Stomach (tissue), 9 donors: ENCODE results near the gene PARD3. TPM values are rescaled to one million over a fixed set of nuclear protein-coding genes. Genes with fewer than 3 reads are reported as not detected.

ENCODE experiments used
- DNase-seq, 2 donors: peaks; one replicate each; pipeline versions ENCODE4 v3.0.0 to v3.0.0-alpha.2; 2013 to 2019
- H3K27ac ChIP-seq, 5 donors: fragments of 200-600 bp in 4 of 5; sonication (generic) in 4 of 5; one replicate each; pipeline ENCODE4 v1.5.1; 2013 to 2019; ENCODE audit warnings: mild to moderate bottlenecking in 1 of 5, moderate library complexity in 1 of 5
- H3K27me3 ChIP-seq, 3 donors: fragments of 200-600 bp; sonication (generic); one replicate each; pipeline ENCODE4 v1.5.1; 2017 to 2019; ENCODE audit warnings: mixed run types in 1 of 3
- H3K36me3 ChIP-seq, 4 donors: fragments of 200-600 bp; sonication (generic); 1 replicate in 3 of 4; 2 replicates in 1 of 4; pipeline ENCODE4 v1.5.1; 2016 to 2019
- H3K4me1 ChIP-seq, 4 donors: fragments of 200-600 bp; sonication (generic); one replicate each; pipeline ENCODE4 v1.5.1; 2016 to 2019
- H3K4me3 ChIP-seq, 4 donors: fragments of 200-600 bp; sonication (generic) in 3 of 4; one replicate each; pipeline ENCODE4 v1.5.1; 2016 to 2019; ENCODE audit warnings: mild to moderate bottlenecking in 1 of 4
- H3K9me3 ChIP-seq, 4 donors: fragments of 200-600 bp; sonication (generic); one replicate each; pipeline ENCODE4 v1.5.1; 2016 to 2019
- EP300 ChIP-seq: sonication (generic); formaldehyde crosslinking; IDR thresholded peaks from one replicate; pipeline ENCODE4 v1.6.1; 2017; ENCODE audit warnings: antibody characterized with exemption
- POLR2A ChIP-seq, 4 donors: fragments of 450-650 bp; IDR thresholded peaks; one replicate each; pipeline ENCODE4 v1.6.1; 2016; ENCODE audit warnings: antibody characterized with exemption in 4 of 4, control low read depth in 2 of 4, mild to moderate bottlenecking in 1 of 4, moderate library complexity in 1 of 4
- POLR2AphosphoS5 ChIP-seq, 3 donors: sonication (generic); formaldehyde crosslinking; IDR thresholded peaks; one replicate each; pipeline ENCODE4 v1.6.1; 2016; ENCODE audit warnings: antibody characterized with exemption in 3 of 3
- WGBS, 5 donors: extraction: QIAGEN DNeasy Blood & Tissue Kit in 3 of 5; methylation state at CpG; one replicate each; pipeline versions ENCODE4 v1.1.5 to v1.1.7; 2013 to 2018; 5-methylcytosine and 5-hydroxymethylcytosine counted together
- intact Hi-C: fragments of 100-400 bp; cut with DNase I; formaldehyde crosslinking; loops from one replicate; pipeline ENCODE4 v1.15.1; 2023; ENCODE audit warnings: low total_unique reads
- polyA plus RNA-seq, 3 donors: library from polyadenylated mRNA; stranded (reverse); fragments of 200-250 nt; gene quantifications; one replicate each; pipeline ENCODE4 v1.2.3, GENCODE V29; 2013
- total RNA-seq, 5 donors: library from RNA; depleted of rRNA; stranded (reverse); fragments of >200 nt; gene quantifications; one replicate each; pipeline versions ENCODE4 v1.1.0 to v1.2.3, GENCODE V29; 2014 to 2016
- TF ChIP-seq, protein P1 (sequence below), 7 experiments: fragments of 450-650 bp in 4 of 7; fragments of 200-600 bp in 3 of 7; sonication (generic) in 3 of 7; IDR thresholded peaks; one replicate each; pipeline ENCODE4 v1.5.1; 2016 to 2019; ENCODE audit warnings: antibody characterized with exemption in 7 of 7, control low read depth in 2 of 7, mild to moderate bottlenecking in 1 of 7
- donor health status: healthy with polysubstance abuse.
- donor health status: Bipolar disorder and iron deficiency.
- donor health status: healthy.

PARD3 gene
- total and polyA plus RNA-seq, 8 donors: 13.7 to 118 (median 31.8) TPM

DNA sequence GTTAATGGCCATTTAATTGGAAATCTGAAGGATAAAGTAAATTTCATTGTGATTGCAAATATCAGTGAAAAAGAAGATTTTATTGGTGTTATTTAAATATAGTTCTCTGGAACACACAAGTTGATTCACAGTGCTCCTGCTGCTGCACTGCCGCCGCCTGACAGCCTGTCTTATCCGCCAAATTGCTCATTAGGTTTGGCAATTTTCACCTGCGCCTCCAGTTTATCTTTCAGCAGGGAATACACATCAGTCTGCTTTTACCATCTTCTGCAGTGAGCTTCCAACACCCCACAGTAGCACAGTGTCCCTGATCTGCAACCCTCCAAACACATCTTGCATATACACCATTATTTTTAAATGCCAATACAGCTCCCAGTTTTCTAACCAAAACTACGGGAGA lies 308.3 kb downstream of the PARD3 start:
- no peaks in the 10 kb centered on the region for H3K27me3 ChIP-seq
- no peak for DNase-seq
- WGBS, 5 donors: 90 to 96% (median 94%) methylated on average over 5 of the region's 5 CpGs
- intact Hi-C loops: no loop called here
- no peaks in the 10 kb centered on the region for H3K9me3 ChIP-seq
- H3K4me3 ChIP-seq: no peak overlapping the region
- TF ChIP-seq, protein P1, sequence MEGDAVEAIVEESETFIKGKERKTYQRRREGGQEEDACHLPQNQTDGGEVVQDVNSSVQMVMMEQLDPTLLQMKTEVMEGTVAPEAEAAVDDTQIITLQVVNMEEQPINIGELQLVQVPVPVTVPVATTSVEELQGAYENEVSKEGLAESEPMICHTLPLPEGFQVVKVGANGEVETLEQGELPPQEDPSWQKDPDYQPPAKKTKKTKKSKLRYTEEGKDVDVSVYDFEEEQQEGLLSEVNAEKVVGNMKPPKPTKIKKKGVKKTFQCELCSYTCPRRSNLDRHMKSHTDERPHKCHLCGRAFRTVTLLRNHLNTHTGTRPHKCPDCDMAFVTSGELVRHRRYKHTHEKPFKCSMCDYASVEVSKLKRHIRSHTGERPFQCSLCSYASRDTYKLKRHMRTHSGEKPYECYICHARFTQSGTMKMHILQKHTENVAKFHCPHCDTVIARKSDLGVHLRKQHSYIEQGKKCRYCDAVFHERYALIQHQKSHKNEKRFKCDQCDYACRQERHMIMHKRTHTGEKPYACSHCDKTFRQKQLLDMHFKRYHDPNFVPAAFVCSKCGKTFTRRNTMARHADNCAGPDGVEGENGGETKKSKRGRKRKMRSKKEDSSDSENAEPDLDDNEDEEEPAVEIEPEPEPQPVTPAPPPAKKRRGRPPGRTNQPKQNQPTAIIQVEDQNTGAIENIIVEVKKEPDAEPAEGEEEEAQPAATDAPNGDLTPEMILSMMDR (IDR thresholded peaks at IDR 0.05): no peak
- no peak for TF ChIP-seq EP300
- TF ChIP-seq POLR2AphosphoS5 (IDR thresholded peaks at IDR 0.05): no peak
- no peak for TF ChIP-seq POLR2A (IDR thresholded peaks at IDR 0.05)
- no peak overlapping the region for H3K27ac ChIP-seq
- no peaks in the 10 kb centered on the region for H3K36me3 ChIP-seq
- H3K4me1 ChIP-seq: peaks cover 0 to 9% (median 3%) of the 10 kb centered on the region in 4 donors

DNA sequence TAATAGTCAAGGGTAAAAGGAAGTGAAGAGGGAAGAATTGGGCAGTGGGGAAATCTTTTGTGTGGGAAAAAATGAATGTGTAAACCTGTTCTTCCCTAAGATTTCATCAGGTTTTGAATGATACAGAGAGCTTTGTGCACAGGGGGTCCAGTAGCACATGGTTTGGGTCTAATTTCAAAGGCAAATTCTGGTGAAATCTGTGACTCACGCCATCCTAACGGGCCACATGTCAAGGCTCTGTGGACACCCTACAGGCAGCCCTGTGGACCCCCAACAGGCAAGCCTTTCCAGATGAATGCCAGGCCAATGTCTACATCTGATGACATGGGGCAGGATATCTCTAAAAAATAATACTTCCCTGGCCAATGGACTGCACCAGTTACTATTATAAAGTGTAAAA lies 309.8 kb downstream of the PARD3 start:
- no peak overlapping the region for H3K27ac ChIP-seq
- H3K9me3 ChIP-seq: no peaks in the 10 kb centered on the region
- intact Hi-C loops: no loop called here
- DNase-seq: no peak
- H3K36me3 ChIP-seq: no peaks in the 10 kb centered on the region
- peaks cover 0 to 9% (median 3%) of the 10 kb centered on the region in 4 donors for H3K4me1 ChIP-seq
- no peak overlapping the region for H3K4me3 ChIP-seq
- H3K27me3 ChIP-seq: no peaks in the 10 kb centered on the region
- TF ChIP-seq EP300 (no peak), POLR2A (IDR thresholded peaks at IDR 0.05) (no peak), POLR2AphosphoS5 (IDR thresholded peaks at IDR 0.05) (no peak)
- TF ChIP-seq, protein P1 (IDR thresholded peaks at IDR 0.05): no peak
- WGBS, 5 donors: 91 to 98% (median 96%) methylated on average over 2 of the region's 2 CpGs

DNA sequence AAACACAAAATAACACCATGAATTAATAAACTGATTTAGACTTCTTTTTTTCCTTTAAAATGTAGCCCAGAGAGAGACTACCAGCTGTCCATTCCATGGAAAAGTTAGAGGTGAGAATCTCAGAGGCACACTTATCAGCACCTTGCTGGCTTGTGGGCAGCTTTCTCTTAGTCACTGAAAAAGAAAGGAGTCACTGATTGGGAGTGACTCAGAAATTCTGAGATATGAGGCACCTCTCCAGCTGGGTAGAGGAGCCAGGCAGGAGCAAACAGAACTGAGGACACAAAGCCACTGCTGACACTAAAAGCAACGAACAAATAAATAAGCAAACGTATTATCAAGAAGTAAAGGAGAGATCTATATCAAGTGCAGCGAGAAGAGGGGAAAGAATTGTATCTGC lies 310.6 kb downstream of the PARD3 start:
- Histone ChIP-seq H3K27me3 (no peaks in the 10 kb centered on the region), H3K27ac (no peak overlapping the region), H3K9me3 (no peaks in the 10 kb centered on the region), H3K4me3 (no peak overlapping the region), H3K36me3 (no peaks in the 10 kb centered on the region), H3K4me1 (peaks cover 0 to 9% (median 3%) of the 10 kb centered on the region in 4 donors)
- intact Hi-C loops: no loop called here
- peak in 1 of 3 donors; percentile 60 for TF ChIP-seq POLR2AphosphoS5 (IDR thresholded peaks at IDR 0.05)
- no peak for TF ChIP-seq EP300
- WGBS, 5 donors: 22 to 46% (median 34%) methylated on average over 3 of the region's 3 CpGs
- DNase-seq: peak; percentile 44 to 59

DNA sequence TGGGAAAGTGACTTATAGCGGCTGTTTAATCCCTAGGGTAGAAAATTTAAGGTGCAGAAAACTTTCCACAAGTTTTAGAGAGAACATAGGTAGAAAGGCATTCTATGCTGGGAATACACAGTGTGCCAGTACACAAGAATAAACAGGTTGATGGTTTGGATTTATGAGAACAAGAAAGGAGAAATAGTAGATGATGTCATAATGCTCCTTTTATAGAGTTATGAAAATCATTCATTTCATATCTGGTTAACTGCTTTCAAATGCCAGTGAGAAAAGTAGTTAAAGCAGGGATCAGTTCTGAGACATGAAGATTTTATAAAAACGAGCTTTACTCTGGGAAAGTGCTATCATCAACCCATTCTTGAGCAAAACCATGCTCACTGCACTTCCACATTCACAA lies 311.4 kb downstream of the PARD3 start:
- H3K27ac ChIP-seq: no peak overlapping the region
- H3K36me3 ChIP-seq: no peaks in the 10 kb centered on the region
- WGBS, 5 donors: 84 to 93% (median 91%) methylated on average over 2 of the region's 2 CpGs
- TF ChIP-seq POLR2A (IDR thresholded peaks at IDR 0.05): no peak
- no peak for TF ChIP-seq POLR2AphosphoS5 (IDR thresholded peaks at IDR 0.05)
- no peak for TF ChIP-seq EP300
- TF ChIP-seq, protein P1 (IDR thresholded peaks at IDR 0.05): no peak
- no peaks in the 10 kb centered on the region for H3K9me3 ChIP-seq
- intact Hi-C loops: no loop called here
- H3K4me3 ChIP-seq: no peak overlapping the region
- no peaks in the 10 kb centered on the region for H3K27me3 ChIP-seq
- no peak for DNase-seq
- peaks cover 0 to 9% (median 3%) of the 10 kb centered on the region in 4 donors for H3K4me1 ChIP-seq

DNA sequence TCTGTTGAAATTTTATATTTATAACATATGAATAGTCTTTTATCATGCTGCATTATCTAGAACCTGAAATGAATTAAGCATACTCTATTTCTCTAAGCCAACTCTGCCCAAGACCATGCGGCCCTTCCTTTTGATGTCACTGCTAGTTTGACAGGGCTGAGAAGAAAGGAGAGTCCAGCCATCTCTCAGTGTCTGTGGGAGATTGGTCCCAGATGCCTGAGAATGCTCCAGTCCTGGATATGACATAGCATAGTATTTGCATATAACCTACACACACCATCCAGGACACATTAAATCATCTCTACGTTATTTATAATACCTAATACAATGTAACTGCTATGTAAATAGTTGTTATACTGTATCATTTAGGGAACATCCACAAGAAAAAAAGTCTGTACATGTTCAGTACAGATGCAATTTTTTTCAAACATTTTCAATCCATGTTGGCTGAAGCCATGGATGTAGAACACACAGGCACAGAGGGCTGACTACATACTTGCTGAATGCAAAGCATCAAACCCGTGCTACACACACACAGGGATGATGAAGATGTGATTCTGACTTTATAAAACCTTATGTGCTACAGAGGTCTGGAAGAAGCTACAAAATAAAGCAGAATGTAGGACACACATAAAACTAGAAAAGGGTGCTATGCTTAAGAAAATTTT lies 315.4 kb downstream of the PARD3 start:
- no peak for DNase-seq
- Histone ChIP-seq H3K27ac (no peak overlapping the region), H3K4me3 (no peak overlapping the region), H3K27me3 (no peaks in the 10 kb centered on the region), H3K36me3 (no peaks in the 10 kb centered on the region), H3K4me1 (peaks cover 0 to 9% (median 0%) of the 10 kb centered on the region in 4 donors), H3K9me3 (no peaks in the 10 kb centered on the region)
- intact Hi-C loops: no loop called here
- no peak for TF ChIP-seq POLR2A (IDR thresholded peaks at IDR 0.05)
- TF ChIP-seq, protein P1 (IDR thresholded peaks at IDR 0.05): no peak
- no peak for TF ChIP-seq POLR2AphosphoS5 (IDR thresholded peaks at IDR 0.05)
- no peak for TF ChIP-seq EP300
- WGBS, 5 donors: 85 to 91% (median 87%) methylated on average over 3 of the region's 3 CpGs
